Measurements from ENCODE around the gene ARHGAP29.
"Not testable (repeated sequence)": the region's sequence is repeated elsewhere in the genome, so short reads cannot be mapped to it uniquely, and the experiment has no call there.

The ARHGAP29 gene

GRCh38 chr1:94180650-94181049, 56.7 kb downstream of the ARHGAP29 start:
- DNase-seq (ENCODE audit: low spot score), result no peak
- TF ChIP-seq, protein P1, sequence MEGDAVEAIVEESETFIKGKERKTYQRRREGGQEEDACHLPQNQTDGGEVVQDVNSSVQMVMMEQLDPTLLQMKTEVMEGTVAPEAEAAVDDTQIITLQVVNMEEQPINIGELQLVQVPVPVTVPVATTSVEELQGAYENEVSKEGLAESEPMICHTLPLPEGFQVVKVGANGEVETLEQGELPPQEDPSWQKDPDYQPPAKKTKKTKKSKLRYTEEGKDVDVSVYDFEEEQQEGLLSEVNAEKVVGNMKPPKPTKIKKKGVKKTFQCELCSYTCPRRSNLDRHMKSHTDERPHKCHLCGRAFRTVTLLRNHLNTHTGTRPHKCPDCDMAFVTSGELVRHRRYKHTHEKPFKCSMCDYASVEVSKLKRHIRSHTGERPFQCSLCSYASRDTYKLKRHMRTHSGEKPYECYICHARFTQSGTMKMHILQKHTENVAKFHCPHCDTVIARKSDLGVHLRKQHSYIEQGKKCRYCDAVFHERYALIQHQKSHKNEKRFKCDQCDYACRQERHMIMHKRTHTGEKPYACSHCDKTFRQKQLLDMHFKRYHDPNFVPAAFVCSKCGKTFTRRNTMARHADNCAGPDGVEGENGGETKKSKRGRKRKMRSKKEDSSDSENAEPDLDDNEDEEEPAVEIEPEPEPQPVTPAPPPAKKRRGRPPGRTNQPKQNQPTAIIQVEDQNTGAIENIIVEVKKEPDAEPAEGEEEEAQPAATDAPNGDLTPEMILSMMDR (IDR thresholded peaks at IDR 0.05; ENCODE audit: extremely low read depth, missing control alignments), result no peak

DNA sequence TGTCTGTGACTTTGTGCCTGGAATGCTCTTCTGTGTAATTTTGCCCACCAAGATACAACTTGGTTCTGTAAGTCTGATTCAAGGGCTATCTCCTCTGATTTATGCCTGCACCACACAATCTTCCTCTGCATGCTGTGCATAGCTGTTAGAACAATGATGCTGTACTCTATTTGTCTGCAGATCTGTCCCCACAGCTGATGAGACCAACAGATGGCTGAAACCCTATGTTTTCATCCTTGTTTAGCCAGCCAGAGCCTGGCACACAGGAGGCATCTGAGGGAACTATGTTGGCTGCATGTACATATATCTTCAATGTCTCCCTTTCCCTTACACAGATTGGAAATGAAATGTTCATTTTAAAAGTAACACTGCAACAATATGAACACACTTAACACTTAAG, 58.5 kb downstream of the ARHGAP29 start:
- TF ChIP-seq, protein P1 (IDR thresholded peaks at IDR 0.05; ENCODE audit: extremely low read depth, missing control alignments), result no peak
- no peak for DNase-seq (ENCODE audit: low spot score)

DNA sequence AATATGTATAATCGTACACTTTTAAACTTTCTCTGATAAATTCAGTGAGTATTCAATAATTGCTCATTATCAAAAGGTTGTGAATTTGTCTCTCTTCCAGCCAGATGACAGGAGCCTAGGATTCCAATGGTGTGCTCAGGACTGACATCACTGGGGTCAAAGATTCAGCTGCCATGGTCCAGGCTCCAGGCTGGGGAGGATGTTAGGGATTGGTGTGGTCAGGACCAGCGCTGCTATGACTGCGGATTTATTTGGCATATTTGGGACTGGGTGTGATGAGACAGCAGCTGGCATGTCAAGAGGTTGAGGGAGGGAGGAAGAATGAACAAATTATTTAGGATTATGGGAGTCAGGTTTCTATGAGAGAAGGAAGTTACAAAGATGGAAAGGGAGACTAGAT, 68.3 kb downstream of the ARHGAP29 start:
- TF ChIP-seq, protein P1 (IDR thresholded peaks at IDR 0.05; ENCODE audit: extremely low read depth, missing control alignments), result no peak
- no peak for DNase-seq (ENCODE audit: low spot score)

DNA sequence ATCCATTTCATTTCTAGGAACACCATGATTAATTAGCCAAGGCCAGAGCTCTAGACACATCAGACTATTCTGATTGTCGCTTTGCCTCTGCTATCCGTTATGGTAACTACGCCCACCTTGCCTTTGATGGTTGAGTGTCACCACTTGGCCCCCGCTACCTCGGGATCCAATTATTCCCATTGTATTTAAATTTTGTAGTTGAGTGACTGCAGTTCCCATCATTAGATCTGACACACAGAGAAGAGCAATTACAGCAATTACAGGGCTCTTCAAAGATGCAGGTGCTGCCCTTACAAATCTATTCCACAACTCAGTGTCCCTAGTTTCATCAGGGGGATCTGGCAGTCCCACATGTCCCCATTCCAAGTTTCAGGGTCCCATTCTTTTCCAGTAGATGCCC, 71.5 kb downstream of the ARHGAP29 start:
- DNase-seq (ENCODE audit: low spot score), result no peak
- TF ChIP-seq, protein P1 (IDR thresholded peaks at IDR 0.05; ENCODE audit: extremely low read depth, missing control alignments), result no peak

DNA sequence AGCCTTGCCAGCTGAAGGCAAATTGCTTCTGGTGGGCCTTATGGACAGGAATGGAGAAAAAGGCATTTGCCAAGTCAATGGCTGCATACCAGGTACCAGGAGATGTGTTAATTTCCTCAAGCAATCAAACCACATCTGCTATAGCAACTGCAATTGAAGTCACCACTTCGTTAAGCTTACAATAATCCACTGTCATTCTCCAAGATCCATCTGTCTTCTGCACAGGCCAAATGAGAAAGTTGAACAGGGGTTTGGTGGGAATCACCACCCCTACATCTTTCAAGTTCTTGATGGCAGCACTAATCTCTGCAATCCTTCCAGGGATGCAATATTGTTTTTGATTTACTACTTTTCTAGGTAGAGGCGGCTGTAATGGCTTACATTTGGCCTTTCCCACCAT, 72.5 kb downstream of the ARHGAP29 start:
- not testable (repeated sequence) for DNase-seq (ENCODE audit: low spot score)

GRCh38 chr1:94164121-94164520, 73.3 kb downstream of the ARHGAP29 start:
- DNase-seq (ENCODE audit: low spot score), result not testable (repeated sequence)

GRCh38 chr1:94163249-94163648, 74.1 kb downstream of the ARHGAP29 start:
- DNase-seq (ENCODE audit: low spot score), result not testable (repeated sequence)

- DNase-seq (ENCODE audit: low spot score), result no peak
- TF ChIP-seq, protein P1 (IDR thresholded peaks at IDR 0.05; ENCODE audit: extremely low read depth, missing control alignments), result no peak
Measured at GRCh38 chr1:94160811-94161210, 76.6 kb downstream of the ARHGAP29 start.

DNA sequence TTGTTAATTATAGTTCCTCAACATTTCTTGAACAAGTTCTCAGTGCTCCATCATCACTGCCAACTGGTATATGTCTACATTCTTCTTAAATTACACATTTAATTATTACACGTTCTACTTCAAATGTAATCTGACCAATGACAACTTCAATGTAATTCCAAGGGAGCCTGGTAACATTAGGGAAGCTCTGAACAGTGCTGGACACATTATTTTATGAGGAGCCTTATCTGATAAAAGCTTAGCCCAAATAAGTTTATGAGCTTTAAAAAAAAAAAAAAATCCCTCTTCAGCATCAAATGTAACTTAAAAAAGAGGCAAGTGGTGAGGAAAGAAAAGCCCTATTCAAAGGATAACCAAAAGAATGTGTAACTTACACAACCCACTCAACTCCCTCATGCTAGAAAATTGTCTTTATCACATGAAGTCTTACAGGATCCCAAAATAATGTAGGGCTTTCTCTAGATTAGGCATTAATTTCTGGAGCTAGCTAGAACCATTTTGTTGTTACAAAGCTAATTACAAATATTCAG, 81.2 kb downstream of the ARHGAP29 start:
- TF ChIP-seq, protein P1 (IDR thresholded peaks at IDR 0.05; ENCODE audit: extremely low read depth, missing control alignments), result no peak
- DNase-seq (ENCODE audit: low spot score), result no peak
